GF-D8 (cell line): ENCODE results near the gene RIT2.
"Not testable (repeated sequence)": the region's sequence is repeated elsewhere in the genome, so short reads cannot be mapped to it uniquely, and the experiment has no call there.

Experiments used
- DNase-seq: peaks from one replicate; lab custom pipeline; 2025; lab: John Stamatoyannopoulos, UW

The RIT2 gene

DNA sequence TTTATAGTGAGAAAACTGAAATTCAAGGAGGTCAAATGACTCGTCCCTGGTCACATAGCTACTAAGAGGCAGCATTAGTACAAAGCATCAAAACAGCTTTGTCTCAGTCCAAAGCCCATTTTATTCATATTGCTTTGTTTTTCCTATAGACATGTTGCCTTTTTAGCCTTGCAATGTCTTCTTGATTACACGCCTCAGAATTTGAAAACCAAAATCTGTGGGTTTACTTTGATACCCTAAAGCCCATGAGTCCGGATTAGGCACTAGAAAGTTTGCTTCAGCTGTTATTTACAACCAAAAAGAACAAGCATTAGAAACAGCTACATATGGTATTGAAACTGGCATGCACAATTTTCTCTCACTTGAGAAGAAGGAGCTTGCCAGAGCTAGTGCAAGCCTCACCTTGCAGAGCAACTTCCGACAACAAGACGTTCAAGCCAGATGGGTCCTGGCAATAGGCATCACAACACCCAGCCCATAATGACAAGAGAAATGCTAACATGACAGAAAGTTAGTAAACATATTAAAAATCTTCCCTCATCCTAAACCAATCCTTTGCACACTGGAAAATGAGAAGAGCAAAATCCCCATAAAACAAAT, 276.8 kb downstream of the RIT2 start:
- no peak for DNase-seq

DNA sequence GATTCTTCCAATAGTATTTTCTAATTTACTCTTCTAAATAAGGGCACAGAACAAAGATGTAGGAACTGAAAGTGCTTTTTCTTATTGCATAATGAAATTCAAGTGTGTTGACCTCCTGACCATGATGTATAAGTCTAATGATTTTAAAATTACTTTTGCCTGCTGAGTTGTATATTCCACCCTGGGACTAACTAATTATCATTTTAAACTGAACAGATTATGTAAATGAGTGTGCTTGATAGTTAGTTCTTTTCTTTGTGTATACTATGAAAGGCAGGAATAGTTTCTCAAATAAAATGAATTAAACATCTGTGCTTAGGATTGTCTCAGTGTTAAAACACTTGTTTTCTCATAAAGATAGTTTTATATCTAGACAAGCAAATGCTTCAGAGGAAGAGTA, 284.5 kb downstream of the RIT2 start:
- DNase-seq = no peak

DNA sequence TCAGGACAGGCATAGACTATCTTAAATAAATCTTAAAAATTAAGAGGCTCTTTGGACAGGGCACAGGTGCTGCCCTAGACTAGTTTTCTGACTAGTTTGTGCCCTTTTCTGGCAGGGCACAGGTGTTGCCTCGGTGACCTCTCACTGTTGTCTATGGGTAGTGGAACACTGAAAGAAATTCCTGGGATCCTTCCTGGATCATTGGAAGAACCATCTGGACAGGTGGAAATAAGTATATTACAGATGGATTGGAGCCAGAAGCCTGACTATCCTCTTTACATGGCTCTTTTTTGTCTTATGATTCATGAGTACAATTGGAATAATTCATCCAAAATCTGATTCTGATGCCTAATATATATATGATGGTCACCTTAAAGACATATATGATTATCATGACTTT, 286.6 kb downstream of the RIT2 start:
- no peak for DNase-seq

DNA sequence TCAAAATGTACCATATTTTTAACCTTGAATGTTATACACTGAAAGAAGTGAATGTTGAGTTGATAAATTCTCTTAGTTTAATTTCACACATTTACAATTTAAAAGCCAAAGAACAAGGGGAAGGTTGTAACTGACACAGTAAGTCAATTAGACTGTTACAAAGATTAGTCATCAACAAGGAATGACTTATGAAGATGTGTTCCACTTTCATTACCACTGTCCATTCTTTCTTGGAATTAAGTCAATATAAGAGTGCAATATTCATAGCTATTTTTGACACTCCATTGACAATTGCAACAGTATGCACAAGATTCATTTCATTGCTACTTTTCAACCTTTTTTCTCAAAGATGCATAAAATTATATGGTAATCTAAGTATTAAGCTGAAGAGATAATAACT, 291.3 kb downstream of the RIT2 start:
- DNase-seq = no peak

DNA sequence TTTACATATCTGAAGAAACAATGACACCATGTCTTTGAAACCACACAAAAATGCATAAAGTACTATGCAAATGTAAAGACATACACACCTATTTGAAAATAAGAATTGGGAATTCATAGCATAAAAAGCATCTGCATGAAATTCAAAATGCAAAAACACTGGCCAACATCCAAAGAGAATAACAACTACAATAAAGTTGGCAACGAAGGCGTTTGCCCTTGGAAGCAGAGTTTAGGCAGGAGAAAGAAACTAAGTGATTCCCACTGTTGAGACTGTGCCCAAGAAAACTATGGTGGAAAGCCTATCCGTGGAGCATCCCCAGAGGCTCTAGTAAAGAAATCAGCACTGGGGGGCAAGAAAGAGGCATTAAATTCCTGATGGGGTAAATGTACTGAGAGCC, 292.8 kb downstream of the RIT2 start:
- DNase-seq = no peak

DNA sequence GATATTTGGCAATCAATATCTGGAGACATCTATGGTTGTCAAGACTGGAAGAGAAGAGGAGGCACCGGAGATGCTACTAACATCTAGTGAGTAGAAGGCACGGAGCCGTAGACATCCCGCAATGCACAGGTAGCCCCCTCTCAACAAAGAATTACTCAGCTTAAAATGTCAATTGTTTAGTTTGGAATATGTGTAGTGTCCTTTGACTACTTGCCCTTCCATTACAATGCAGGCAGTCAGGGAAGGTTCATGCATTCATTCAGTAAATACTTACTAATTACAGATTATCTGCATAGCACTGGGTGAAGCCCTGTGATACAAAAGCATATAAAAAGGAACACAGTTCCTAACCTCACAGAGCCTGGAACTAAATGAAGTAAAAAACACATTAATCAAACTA, 294.0 kb downstream of the RIT2 start:
- DNase-seq = no peak

DNA sequence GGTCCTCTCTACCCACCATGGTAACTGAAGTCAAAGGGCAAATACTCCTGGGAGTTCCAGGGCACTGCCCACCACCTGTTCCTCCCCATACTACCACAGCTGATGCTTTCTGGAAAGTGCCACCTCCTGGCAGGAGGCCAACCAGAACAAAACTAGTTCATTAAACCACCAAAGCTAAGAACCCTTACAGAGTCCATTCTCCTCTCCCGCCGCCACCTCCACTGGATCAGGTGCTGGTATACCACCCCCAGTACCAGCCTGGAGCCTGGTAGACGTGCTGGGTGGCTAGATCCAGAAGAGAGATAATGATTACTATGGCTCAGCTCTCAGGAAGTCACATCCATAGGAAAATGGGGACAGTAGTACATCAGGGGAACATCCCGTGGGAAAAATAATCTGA, 300.9 kb downstream of the RIT2 start:
- DNase-seq = no peak

DNA sequence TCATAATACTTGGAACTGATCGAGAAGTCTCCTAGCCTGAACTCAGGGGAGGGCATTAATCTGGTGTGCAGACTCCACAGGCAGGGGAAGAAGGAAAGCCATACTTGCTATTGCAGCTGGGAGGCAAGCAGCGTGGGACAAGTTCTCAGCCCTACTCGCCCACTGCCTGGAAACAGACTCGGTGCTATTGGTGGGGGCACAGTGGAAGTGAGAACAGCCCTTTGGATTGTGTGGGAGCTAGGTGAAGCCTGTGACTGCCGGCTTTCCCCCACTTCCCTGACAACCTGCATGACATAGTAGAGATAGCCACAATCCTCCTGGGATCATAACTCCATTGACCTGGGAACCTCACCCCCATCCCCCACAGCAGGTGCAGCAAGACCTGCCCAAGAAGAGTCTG, 301.3 kb downstream of the RIT2 start:
- DNase-seq = no peak

DNA sequence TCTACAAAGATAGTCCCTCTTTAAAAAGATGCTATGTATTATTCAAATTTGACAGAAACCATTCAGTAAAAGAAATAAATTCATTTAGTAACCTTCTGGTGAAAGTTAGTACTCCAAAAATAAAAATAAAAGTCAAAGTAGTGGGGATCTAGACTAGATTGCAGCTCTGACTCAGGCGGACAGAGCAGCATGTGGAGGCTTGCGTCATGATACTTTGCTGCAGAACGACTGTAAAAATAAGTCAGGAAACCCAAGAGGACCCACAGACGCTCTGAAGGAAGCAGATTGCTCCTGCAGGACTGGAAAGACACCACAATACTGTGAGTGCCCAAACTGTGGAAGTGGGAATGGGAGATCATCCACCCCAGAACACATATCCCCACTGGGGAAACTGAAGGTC, 301.9 kb downstream of the RIT2 start:
- DNase-seq = no peak

DNA sequence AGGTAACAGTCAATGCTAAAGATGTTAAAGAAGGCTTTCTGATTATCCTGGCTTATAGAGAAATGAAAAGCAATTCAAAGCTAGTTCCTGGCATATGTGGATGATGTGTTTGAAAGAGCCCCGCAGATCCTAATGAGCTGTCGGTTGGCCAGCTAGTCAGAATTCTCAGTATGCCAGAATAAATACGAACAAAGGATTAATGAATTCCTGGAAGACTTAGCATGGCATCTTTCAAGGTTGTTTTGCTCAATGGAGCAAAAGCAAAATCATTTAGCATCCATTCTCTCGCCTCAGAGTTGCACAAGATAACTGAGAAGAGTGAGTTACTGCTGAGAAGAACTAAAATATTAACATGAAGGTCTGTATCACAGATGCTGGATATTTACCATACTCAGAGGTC, 307.6 kb downstream of the RIT2 start:
- DNase-seq = no peak

DNA sequence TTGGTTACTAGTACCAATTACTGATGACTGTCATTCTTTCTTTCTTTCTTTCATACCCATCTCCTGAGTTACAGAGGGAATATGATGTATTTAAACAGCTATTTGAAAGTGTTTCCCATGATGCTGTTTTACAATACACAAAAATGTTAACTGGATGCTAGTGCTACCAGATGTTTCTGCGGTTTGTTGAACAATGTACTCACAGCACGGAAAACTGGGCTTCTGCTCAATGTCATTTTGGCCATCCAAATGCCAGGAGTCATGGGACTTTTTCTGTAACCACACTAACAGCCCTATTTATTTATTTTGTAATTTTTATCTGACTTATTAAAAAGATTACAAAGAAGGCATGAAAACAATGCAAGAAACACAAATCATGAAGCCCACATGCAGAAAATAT, 313.8 kb downstream of the RIT2 start:
- no peak for DNase-seq

DNA sequence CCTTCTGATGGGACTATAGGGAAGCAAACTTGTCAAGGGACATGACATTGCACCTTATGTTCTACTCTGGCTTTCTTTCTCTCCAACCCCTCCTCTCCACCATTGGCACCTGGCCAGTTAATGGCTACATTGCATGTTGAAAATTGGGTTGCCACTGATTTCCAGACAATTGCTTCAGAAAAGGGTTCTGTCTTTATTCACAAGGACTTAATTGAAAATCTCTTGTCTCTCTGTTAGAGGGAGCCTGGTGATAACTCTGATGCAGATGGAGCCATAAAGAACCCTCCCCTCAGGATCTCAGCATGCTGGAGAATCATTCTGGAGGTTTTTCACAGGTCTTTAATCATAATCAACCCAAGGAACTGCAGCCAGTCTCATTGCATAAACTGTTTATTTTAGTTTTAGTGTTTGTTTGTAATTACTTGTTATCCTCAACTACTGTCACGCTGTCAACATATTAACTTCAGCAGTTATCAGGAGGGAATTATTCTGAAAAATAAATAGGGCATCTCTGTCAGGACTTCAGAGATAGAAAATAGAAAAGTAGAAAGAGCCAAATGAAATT, 316.8 kb downstream of the RIT2 start:
- no peak for DNase-seq

DNA sequence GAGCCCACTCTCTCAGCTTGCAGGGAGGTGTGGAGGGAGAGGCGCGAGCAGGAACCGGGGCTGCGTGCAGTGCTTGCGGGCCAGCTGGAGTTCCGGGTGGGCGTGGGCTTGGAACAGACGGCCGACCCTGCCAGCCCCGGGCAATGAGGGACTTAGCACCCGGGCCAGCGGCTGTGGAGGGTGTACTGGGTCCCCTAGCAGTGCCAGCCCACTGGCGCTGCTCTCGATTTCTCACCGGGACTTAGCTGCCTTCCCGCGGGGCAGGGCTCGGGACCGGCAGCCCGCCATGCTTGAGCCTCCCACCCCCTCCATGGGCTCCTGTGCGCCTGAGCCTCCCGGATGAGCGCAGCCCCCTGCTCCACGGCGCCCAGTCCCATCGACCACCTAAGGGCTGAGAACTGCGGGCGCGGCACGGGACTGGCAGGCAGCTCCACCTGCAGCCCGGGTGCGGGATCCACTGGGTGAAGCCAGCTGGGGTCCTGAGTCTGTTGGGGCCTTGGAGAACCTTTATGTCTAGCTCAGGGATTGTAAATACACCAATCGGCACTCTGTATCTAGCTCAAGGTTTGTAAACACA, 320.2 kb downstream of the RIT2 start:
- DNase-seq = not testable (repeated sequence)

DNA sequence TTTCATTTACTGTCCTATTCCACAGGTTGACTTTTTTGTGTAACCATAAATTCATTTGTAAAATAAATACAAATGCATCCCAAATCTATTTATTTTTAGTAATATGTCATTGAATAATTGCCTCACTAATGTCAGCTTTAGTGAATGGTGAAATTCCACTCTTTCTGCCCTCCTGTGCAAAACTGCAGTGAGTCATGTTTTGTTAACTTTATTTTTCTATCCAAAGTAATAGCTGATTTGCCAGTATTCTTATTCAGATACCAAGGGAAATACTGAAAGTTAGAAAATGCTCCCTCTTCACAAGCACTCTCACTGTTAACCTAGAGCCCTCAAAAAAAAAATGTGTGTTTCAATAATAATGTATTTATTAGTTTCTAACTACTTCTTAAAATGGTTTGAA, 322.8 kb downstream of the RIT2 start:
- no peak for DNase-seq

DNA sequence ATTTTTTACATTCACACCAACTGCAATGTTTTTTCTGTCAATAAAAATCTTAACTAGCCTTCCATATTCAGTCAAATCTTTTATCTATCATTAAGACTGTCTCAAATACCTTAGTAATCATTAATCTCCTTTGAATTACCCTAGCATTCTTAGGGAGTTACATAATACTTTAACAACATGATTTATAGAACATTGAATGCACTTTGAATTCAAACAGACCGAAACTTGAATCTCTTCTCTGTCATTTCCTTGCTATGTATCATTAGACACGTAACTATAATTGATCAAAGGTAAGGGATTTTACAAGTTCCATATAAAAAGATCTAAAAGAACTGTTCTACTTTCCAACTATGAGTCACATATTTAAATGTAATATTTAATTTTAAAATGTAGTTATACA, 330.9 kb downstream of the RIT2 start:
- no peak for DNase-seq

DNA sequence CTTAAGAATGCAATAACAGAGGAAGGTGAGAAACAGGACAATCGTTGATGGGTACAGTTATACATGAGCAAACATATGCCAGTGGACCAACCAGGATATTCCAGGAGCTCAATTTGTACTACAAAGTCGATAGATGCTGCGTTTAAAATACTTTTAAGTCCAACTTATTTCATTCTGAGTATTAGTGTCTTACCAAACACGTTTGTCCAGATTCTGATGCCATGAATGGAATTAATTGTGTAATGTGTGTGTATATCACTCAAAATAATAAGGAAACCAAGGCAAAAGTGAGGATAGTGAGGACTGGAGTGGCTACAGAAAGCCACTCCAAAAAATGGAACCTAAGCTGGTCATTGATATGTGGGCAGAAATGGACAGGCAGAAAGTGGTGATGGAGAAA, 332.6 kb downstream of the RIT2 start:
- no peak for DNase-seq

DNA sequence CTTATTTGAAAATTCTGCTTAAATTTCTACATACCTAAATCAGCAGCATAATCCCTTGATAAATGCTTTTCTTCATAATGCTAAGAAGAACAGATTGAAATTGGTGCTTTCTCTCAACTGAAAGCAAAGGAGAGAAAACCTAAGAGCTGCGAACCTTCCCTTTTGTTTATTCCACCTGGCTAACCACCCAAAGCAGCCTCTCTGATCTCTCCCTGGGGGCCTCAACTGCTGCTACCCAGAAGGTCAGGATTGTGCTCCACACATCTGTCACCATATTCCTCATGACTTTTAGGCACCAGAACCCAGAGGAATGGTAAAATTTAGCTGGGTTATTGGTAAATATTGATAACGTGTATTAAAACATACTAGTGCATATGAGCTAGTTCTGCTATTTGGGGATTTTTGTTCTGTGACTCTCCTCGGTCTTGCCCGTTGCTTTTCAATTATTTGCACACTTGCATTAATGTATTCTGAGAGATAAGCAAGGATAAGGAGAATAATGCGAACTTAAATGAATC, 334.1 kb downstream of the RIT2 start:
- DNase-seq = no peak

DNA sequence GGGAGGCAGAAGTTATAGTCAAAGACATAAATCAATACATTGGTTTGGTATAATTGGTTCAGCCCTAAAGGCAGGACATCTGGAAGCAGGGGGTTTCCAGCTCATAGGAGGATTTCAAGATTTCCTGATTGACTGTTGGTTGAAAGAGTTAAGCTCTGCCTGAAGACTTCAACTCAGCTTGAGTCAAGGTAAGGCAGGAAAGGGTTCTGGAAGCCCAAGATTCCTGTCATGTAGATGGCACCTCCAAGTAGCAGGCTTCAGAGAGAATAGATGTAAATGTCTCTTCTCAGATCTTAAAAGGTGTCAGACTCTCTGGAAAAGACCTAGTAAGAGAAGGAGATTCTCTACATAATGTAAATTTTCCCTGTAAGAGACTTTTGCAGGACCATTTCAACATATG, 335.3 kb downstream of the RIT2 start:
- DNase-seq = no peak

DNA sequence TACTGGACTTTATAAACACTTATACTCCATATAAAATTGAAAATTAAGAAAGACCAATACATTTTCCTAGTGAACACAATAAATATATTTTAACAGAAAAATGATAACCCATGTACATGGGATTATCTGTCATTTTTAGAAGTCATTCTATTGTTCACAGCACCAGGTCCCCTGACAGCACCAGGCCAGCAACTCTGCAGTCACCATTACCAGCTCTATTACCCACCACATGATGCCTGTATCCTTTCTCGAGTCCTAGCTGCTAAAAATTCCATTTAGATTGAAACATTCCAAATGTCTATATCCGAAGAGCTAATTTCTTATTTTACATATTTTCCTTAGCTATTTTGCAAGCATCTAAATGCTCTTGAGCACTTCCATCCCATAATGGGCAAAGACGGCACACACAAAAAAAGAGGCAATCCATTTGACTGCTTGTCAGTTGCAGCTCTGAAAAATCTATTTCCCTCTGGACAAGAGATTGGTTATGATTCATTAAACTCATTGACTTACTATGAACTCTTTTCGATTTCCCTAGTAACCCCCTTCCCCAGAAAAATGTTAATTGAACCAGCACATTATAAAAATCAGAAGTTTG, 336.9 kb downstream of the RIT2 start:
- no peak for DNase-seq

DNA sequence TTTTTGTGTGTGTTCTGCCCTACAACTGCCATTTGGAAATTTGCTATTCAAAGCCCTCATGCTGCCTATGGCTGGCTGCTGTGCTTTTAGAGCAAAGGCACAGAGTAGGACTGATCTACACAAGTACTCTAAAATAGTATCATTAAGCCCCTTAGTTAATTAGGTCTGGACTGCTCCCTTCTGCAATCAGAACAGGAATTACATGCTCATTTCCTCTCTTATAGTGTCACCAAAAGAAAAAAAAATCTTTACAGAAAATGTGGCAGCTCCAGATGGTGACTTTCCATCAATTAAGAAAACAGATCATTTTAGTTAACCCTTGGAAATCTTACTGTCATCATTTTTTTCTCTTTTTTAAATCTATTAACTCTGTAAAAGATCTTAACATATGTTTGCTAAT, 337.5 kb downstream of the RIT2 start:
- no peak for DNase-seq

DNA sequence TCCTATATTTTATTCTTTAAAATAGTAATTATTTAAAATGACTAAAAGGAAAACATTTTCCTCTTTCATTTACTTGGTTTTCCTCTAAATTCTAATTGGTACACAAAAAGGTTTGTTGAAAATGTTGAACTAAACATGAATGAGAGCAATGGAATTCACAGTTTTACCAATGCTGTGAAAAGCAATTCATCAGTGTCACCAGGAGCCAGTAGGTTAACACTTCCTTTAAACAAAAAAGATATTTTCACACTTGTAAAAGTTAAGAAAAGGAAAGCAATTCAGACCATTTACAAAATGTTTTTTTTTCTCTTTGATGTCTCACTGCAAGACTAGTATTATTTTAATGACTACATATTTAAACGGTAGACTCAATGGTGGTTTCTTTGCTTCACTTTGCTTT, 341.6 kb downstream of the RIT2 start:
- no peak for DNase-seq

DNA sequence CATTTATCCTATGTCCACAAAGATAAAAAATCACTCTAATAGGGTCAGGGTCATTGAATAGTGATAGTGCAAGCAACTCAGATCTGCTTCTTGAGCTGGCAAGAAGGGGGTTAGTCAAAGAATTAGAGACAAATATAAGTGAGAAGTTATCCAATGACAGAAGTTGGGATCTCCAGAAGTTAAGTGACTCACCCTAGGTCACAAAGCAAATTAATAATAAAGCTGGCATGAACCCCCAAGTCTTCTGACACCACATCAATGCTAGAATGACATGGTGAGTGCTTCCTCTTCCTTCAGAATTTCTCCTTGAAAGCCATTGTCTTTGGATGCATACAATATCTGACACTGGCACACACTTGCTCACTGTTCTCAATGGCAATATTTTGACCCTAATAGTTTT, 343.5 kb downstream of the RIT2 start:
- DNase-seq = no peak

DNA sequence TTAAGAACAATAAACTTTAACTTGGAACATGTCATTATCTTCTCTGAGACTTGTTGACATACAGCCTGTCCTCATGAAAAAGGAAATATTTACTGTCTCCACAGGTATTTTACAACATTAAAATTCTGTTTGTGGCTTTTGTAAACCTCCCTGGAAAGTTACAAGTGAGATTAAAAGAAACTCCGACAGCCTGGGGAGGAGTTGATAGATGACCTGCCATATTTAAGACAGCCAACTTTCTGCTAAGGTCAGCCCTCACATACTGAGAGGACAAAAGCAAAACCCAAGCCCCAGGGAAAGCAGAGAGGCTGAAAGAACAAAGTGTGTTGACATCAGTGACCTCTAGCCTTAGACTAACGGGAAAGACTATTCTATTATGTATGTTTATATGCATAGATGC, 350.2 kb downstream of the RIT2 start:
- DNase-seq = no peak

DNA sequence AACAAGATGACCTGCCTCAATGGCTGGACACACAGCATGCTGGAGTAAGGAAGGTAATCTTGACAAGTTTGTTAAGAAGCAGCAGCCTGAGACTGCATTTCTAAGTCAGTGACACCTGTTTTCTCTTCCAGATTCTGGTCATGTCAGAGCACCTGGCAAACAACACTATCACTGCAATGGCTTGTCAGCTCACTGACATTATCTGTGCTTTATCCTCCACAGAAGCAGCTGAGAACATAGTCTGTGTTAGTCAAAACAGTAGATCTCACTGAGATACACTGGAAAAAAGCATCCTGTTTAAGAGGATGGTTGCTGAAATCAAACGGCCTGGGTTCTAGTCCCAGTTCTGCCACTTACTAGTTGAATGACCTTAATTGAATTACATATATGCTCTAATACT, 355.2 kb downstream of the RIT2 start:
- DNase-seq = no peak
